GM10847 (cell line): ENCODE results near the gene HOXB4.
A peak's percentile ranks its signal among the peaks of the same experiment; 100 is the strongest.

Source experiments
- POLR2A ChIP-seq: IDR thresholded peaks from 2 replicates; pipeline ENCODE4 v1.6.1; 2011; ENCODE audit not compliant: insufficient read length; ENCODE audit errors: extremely low read depth

Gene HOXB4

GRCh38 chr17:48617471-48618255, 39.5 kb upstream of the HOXB4 start:
- no peak for TF ChIP-seq POLR2A

- no peak for TF ChIP-seq POLR2A
Observed at GRCh38 chr17:48616717-48617470, 38.7 kb upstream of the HOXB4 start.

DNA sequence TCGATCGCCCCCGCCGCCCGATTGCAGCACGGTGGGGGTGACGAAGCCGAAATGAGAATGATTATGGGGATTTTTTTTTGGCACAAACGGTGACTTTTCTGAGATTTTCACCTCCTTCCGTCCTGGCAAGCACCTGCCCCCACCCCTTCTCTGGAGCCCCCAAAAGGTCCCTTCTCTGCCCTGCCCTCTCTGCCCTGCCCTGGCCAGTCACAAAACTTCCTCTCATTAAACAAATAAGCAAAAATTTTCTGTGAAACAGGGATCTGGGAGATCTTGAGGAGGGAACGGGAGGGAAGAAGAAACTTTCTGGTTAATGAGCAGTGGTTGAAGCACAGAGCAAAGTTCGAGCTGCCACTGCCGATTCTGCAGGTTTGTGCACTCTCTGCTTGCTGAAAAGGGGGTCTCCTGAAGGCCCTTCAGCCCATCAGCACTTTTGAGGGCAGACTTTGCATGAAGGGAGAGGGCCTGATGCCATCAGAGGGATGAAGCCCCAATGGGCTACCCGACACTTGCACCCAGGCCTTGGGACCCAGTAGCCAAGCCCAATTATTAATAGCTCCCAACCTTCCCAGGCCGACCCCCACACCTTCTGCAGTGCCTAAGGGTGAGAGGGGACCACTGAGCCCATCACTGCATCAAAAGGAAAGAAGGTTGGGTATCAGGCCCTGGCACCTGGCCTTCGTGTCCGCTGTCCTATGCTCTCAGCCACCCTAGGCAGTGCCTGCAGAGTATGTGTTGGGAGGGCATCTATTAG, 38.0 kb upstream of the HOXB4 start:
- no peak for TF ChIP-seq POLR2A

DNA sequence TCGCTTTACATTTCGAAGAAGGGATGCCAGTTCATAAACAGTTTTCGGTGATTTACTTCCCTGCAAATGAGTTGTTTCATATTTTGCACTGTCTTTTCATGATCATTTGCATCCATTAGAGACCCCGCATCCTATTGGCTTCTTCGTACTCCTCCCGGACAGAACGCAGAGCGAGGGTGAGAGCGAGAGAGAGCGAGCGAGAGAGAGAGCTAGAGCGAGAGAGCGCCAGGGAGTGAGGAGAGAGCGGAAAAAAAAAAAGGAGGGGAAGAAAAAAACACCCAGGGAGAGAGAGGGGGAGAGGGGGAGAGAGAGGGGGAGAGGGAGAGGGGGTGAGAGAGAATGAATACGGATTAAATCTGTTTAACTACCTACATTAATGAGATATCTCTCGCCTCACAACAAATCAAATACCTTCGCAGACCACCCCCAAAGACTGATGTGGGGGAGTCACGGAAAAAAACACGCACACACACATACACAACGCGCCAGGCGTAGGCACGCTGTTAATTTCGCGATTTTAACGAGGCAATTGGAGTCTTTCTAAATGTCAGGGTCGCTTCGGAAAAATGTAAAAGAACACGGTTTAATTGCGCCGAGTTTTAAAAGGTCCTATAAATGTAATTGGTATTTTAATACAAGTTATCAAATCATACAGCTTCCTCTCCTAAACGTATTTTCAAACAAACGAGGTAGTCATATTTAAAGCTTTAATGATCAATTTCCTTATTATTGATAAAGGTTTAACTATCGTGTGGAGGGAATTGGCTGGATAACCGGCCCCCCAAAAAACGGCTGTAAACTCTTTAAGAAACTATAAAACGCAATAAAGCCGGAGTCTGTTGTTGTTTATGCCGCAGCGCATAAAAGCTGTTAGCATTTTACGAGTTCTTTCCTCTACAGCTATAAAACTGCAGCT, 37.2 kb upstream of the HOXB4 start, which contains the start of gene HOXB8:
TSS of gene HOXB8 (minus strand) at position 246 of the 916 bp plus-strand sequence. CDS start 588 bp downstream, outside the sequence.
- TF ChIP-seq POLR2A: no peak

DNA sequence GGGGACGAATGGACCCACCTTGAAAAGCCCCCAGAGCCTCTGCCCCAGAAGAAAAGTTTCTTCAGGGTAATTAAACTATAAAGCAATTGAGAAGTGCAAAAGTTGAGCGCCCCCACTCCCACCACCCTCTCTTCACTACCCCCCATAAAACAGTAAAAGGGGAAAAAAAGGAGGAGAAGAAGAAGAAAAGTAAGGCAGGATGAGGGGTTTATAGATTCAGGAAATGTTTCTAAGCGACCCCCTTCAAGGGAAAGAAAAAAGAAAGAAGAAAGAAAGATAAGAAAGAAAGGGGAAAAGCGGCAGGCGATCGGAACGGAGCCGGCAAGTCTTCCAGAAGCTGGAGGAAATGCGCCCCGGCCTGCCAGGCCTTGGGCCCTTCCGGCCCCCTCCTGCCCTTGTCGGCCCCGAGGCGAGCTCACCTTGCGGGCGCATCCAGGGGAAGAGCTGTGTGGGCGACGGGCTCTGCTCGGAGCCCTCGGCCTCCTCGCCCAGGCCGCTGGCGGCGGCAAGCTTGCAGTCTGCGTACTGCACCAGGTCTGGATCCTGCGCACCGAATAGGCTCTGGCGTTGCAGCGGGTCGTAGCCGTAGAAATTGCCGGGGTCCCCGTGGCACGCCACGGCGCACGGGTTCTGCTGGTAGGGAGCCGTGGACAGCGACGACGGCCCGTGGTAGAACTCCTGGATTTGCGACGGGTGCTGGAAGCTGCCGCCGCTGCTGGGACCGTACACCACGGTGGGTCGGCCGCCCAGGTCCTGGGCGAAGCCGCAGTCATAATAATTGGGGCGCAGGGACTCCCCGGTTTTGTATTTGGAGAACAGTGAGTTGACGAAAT, 35.9 kb upstream of the HOXB4 start:
- TF ChIP-seq POLR2A: no peak

DNA sequence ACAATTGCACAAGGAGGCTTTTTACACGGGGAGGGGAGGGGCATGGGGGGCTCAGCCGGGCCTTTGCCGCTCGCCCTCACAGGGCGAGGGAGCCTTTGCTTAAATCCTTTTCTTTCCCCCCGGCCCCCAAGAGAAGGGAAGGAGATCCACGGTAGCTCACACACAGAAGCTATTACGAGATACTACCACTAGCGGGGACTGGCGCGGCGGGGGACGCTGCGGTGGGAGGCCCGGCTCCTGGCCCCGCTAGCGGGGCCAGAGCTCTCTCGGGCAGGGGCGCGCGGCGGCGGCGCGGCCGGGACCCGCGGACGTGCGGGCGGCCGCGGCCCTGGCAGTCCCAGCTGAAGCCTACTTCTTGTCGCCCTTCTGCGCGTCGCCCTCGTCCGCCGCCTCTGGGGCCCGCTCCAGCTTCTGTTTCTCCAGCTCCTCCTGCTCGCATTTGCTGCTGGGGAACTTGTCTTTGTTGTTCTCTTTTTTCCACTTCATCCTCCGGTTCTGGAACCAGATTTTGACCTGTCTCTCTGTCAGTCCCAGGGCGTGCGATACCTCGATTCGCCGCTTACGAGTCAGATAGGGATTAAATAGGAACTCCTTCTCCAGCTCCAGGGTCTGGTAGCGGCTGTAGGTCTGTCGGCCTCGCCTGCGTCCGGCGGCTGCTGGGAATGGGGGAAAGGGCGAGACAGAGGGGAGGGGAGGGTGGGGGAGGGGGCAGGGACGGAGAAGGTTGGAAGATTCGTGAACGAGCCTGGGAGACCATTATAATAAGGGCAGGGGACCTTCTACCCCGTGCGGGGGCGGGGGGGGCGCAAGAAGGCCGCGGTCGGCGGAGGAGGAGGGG, 34.9 kb upstream of the HOXB4 start:
- no peak for TF ChIP-seq POLR2A

DNA sequence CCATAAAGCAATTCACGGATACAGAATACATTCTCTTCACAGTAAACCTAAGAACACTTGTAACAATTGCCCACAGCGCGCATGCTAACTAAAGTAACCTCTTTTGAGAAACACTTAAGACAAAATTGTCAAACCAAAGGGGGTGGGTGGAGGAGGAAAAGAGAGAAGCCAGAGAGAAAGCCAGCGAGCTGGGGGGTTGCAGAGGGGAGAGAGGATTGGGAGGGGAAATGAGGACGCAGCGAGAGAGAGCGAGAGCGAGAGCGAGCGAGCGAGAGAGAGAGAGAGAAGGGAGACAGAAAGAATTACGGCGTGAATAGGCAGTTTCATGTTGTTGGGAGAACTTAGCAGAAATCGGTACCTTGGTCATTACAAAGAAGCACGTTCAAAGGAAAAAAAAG, 34.3 kb upstream of the HOXB4 start:
- no peak for TF ChIP-seq POLR2A

GRCh38 chr17:48611681-48612455, 33.7 kb upstream of the HOXB4 start:
- TF ChIP-seq POLR2A: no peak

DNA sequence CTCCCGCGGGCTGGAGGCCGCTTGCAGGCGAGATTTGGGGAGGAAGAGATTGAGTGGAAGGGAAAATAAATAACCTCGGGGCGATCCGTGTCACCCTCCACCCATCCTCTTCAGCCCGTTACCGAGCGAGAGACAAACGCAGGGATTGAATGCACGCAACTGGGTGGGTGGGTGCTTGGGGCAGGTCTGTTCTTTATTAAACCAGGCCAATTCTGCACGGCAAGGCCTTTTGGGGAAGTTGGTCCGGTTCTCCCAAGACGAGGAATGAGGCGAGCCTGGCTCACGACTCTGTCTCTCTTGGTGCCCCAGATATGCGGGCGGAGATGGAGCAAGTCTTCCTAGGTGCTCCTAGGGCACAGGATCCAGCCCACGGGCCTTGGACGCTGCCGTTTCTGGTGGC, 33.1 kb upstream of the HOXB4 start:
- no peak for TF ChIP-seq POLR2A

DNA sequence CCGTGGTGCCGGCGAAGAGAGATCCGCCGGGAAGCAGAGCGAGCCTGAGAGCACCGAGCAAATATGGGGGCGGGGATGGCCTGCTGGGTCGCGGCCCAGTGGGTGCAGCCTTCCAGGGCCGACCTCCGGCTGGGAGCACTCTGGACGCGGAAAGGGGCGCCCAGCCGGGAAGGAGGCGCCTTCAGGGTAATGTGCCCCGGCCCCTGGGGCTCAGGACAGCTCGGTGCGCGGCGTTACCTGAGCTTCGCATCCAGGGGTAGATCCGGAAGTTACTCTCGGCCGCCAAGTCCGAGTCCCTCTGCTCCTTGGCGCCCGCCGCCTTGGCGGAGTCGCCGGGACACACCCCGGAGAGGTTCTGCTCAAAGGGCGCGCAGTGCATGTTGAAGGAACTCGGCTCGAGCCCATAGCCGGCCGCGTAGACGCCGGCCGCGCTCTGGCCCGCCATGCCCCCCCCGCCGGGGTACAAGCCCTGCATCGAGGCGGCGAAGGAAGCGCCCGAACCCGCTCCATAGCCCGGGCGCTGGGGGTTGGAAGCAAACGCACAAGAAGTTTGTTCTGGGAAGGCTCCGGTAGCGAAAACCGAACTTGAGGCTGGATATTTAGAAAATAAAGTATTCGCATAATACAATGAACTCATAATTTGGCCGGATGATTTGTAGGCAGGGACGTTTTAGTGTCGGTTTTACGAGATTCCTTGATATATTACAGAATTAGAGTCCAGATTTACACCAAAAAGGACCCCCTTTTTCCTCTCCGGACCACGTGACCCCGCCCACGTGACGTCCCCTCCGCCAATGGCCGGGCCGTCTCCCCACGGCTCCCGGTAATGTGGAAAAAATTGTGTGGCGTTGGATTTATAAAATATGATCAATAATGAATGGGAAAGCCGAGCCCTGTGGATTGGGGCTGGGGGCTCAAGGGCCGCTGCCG, 32.4 kb upstream of the HOXB4 start, which contains the start of gene HOXB7:
TSS of gene HOXB7 (minus strand) at position 736 of the 930 bp plus-strand sequence. CDS start at position 637, 99 bp downstream.
- TF ChIP-seq POLR2A: peak; percentile 31

GRCh38 chr17:48609759-48610281, 31.7 kb upstream of the HOXB4 start:
- TF ChIP-seq POLR2A: no peak
